HCT116 (cell line): ENCODE measurements around the gene ERC1. TPM values are rescaled to one million over a fixed set of nuclear protein-coding genes. Genes with fewer than 3 reads are reported as not detected.

ENCODE experiments used
- ATAC-seq: fragments of 200-7000 bp; cut with Tn5 transposase; 2 replicates; pipeline ENCODE4 v1.9.1; 2020; ENCODE audit warnings: mild to moderate bottlenecking, moderate library complexity
- BruUV-seq: library from RNA; stranded (reverse); fragments of 400-500 nt; replicated peaks from 2 replicates; lab custom pipeline; 2021; lab: Mats Ljungman, UMichigan
- CTCF ChIA-PET: fragments of 300-600 bp; sonication (Branson Sonifier 250); formaldehyde crosslinking; loops from one replicate; lab custom pipeline; 2021; ENCODE audit warnings: antibody characterized with exemption; lab: Charles Lee
- POLR2A ChIA-PET: fragments of 300-600, 350-600 bp; sonication (Branson Sonifier 250); formaldehyde crosslinking; loops from one replicate; lab custom pipeline; 2021; ENCODE audit warnings: antibody characterized with exemption; lab: Charles Lee
- RAD21 ChIA-PET, 2 experiments: fragments of 300-600 bp; sonication (Branson Sonifier 250); formaldehyde crosslinking; loops; one replicate each; lab custom pipeline; 2023; ENCODE audit warnings: low total read pairs in 2 of 2; ENCODE audit not compliant: uncharacterized antibody in 2 of 2, unreplicated experiment in 2 of 2, low non-redundant PET in 1 of 2; lab: Charles Lee
- DNase-seq: peaks from one replicate; pipeline ENCODE4 v3.0.0-alpha.2; 2010; ENCODE audit warnings: low read depth, low spot score
- H2AFZ ChIP-seq: fragments of 200-600 bp; shearing (Covaris generic), sonication (generic); 2 replicates; pipeline ENCODE4 v1.6.1; 2017; ENCODE audit warnings: low read depth, mixed run types, mixed read lengths, antibody characterized with exemption, low read length; ENCODE audit not compliant: poor library complexity, severe bottlenecking
- H3K27ac ChIP-seq: 2 replicates; pipeline ENCODE4 v1.5.1; 2012; ENCODE audit warnings: low read depth, low read length
- H3K27me3 ChIP-seq: fragments of 200-600 bp; sonication (generic); 2 replicates; pipeline ENCODE4 v1.6.1; 2016; ENCODE audit warnings: mixed run types, low read length, mixed read lengths; ENCODE audit not compliant: insufficient read depth
- H3K36me3 ChIP-seq, 2 experiments: fragments of 200-500 bp in 1 of 2; fragments of 200-600 bp in 1 of 2; sonication (Bioruptor generic) in 1 of 2; sonication (generic) in 1 of 2; 2 replicates each; pipeline versions ENCODE4 v1.5.1 to v1.6.1; 2014 to 2016; ENCODE audit warnings: low read length in 2 of 2, inconsistent platforms in 1 of 2, mixed read lengths in 1 of 2, mixed run types in 1 of 2; ENCODE audit not compliant: insufficient read depth in 2 of 2, control insufficient read depth in 1 of 2
- H3K4me1 ChIP-seq, 2 experiments: fragments of 200-600 bp in 1 of 2; sonication (generic) in 1 of 2; 2 replicates each; pipeline versions ENCODE4 v1.5.1 to v1.6.1; 2012 to 2017; ENCODE audit warnings: low read length in 2 of 2, inconsistent platforms in 1 of 2, mild to moderate bottlenecking in 1 of 2, mixed read lengths in 1 of 2, mixed run types in 1 of 2, moderate library complexity in 1 of 2; ENCODE audit not compliant: insufficient read depth in 2 of 2, control insufficient read depth in 1 of 2
- H3K4me2 ChIP-seq: fragments of 200-600 bp; sonication (generic); 2 replicates; pipeline ENCODE4 v1.6.1; 2017; ENCODE audit warnings: mixed run types, low read length, mixed read lengths
- H3K4me3 ChIP-seq, 2 experiments: fragments of 200-600 bp in 1 of 2; sonication (generic) in 1 of 2; replicated peaks in 1 of 2; 2 replicates each; pipeline ENCODE4 v1.5.1; 2011 to 2016; ENCODE audit warnings: low read length in 2 of 2, control low read depth in 1 of 2, low read depth in 1 of 2, mild to moderate bottlenecking in 1 of 2, mixed read lengths in 1 of 2, mixed run types in 1 of 2
- H3K79me2 ChIP-seq: fragments of 200-600 bp; sonication (generic); 2 replicates; pipeline ENCODE4 v1.6.1; 2017; ENCODE audit warnings: mild to moderate bottlenecking, mixed run types, low read length, moderate library complexity, mixed read lengths; ENCODE audit not compliant: insufficient read depth
- H3K9ac ChIP-seq: fragments of 200-600 bp; sonication (generic); 2 replicates; pipeline ENCODE4 v1.6.1; 2016; ENCODE audit warnings: low read length, mixed read lengths
- H3K9me2 ChIP-seq: fragments of 200-600 bp; sonication (generic), shearing (Covaris generic); 2 replicates; pipeline ENCODE4 v1.6.1; 2017; ENCODE audit warnings: mixed run types, mild to moderate bottlenecking, moderate library complexity; ENCODE audit not compliant: insufficient read depth
- H3K9me3 ChIP-seq, 2 experiments: fragments of 200-500 bp in 1 of 2; fragments of 200-600 bp in 1 of 2; sonication (Bioruptor generic) in 1 of 2; sonication (generic) in 1 of 2; 2 replicates each; pipeline ENCODE4 v1.6.1; 2014 to 2017; ENCODE audit warnings: low read length in 2 of 2, mixed read lengths in 2 of 2, inconsistent platforms in 1 of 2, low read depth in 1 of 2, mild to moderate bottlenecking in 1 of 2, mixed run types in 1 of 2, moderate library complexity in 1 of 2; ENCODE audit not compliant: control insufficient read depth in 1 of 2, insufficient read depth in 1 of 2
- H4K20me1 ChIP-seq: fragments of 200-600 bp; sonication (generic), shearing (Covaris generic); 2 replicates; pipeline ENCODE4 v1.6.1; 2017; ENCODE audit warnings: mixed run types, mild to moderate bottlenecking, moderate library complexity; ENCODE audit not compliant: insufficient read depth
- CEBPB ChIP-seq: IDR thresholded peaks from 2 replicates; pipeline ENCODE4 v1.6.1; 2012; ENCODE audit warnings: low read depth
- EGR1 ChIP-seq: IDR thresholded peaks from 2 replicates; pipeline ENCODE4 v1.6.1; 2012; ENCODE audit warnings: low read depth
- ELF1 ChIP-seq: IDR thresholded peaks from 2 replicates; pipeline ENCODE4 v1.6.1; 2012; ENCODE audit warnings: low read depth, borderline replicate concordance
- EZH2 ChIP-seq: fragments of 200-600 bp; sonication (generic); IDR thresholded peaks from 2 replicates; pipeline ENCODE4 v1.6.1; 2017; ENCODE audit warnings: antibody characterized with exemption, mixed run types
- EZH2phosphoT487 ChIP-seq: fragments of 200-600 bp; IDR thresholded peaks from 2 replicates; pipeline ENCODE4 v1.6.1; 2018; ENCODE audit warnings: antibody characterized with exemption, borderline replicate concordance
- FOSL1 ChIP-seq: IDR thresholded peaks from 2 replicates; pipeline ENCODE4 v1.6.1; 2012; ENCODE audit warnings: low read depth
- MAX ChIP-seq: IDR thresholded peaks from 2 replicates; pipeline ENCODE4 v1.6.1; 2012
- POLR2A ChIP-seq: IDR thresholded peaks from 2 replicates; pipeline ENCODE4 v1.7.0; 2011; ENCODE audit warnings: borderline replicate concordance; ENCODE audit not compliant: insufficient read depth, insufficient read length; ENCODE audit errors: extremely low read depth
- POLR2AphosphoS5 ChIP-seq: IDR thresholded peaks from 2 replicates; pipeline ENCODE4 v1.6.1; 2011; ENCODE audit warnings: mild to moderate bottlenecking, low read depth, low read length, moderate library complexity
- RAD21 ChIP-seq: IDR thresholded peaks from 2 replicates; pipeline ENCODE4 v1.6.1; 2012; ENCODE audit warnings: low read depth, mild to moderate bottlenecking
- SIN3A ChIP-seq: IDR thresholded peaks from 2 replicates; pipeline ENCODE4 v1.6.1; 2012; ENCODE audit warnings: low read depth
- SP1 ChIP-seq: IDR thresholded peaks from 2 replicates; pipeline ENCODE4 v1.6.1; 2012; ENCODE audit warnings: low read depth
- SRF ChIP-seq: IDR thresholded peaks from 2 replicates; pipeline ENCODE4 v1.6.1; 2012; ENCODE audit warnings: low read depth
- TCF7L2 ChIP-seq: IDR thresholded peaks from 2 replicates; pipeline ENCODE4 v1.7.0; 2011; ENCODE audit warnings: borderline replicate concordance, inconsistent platforms; ENCODE audit not compliant: insufficient read depth, insufficient read length; ENCODE audit errors: extremely low read depth
- YY1 ChIP-seq: IDR thresholded peaks from 2 replicates; pipeline ENCODE4 v1.6.1; 2011; ENCODE audit warnings: low read length, low read depth, moderate library complexity, mild to moderate bottlenecking; ENCODE audit not compliant: insufficient replicate concordance; ENCODE audit errors: extremely low read depth
- ZBTB33 ChIP-seq: IDR thresholded peaks from 2 replicates; pipeline ENCODE4 v1.6.1; 2011; ENCODE audit warnings: mild to moderate bottlenecking, low read length, moderate library complexity; ENCODE audit not compliant: insufficient replicate concordance; ENCODE audit errors: extremely low read depth
- intact Hi-C: fragments of 100-400 bp; cut with micrococcal nuclease; formaldehyde crosslinking; loops from 2 replicates; pipeline ENCODE4 v1.10.0; 2022
- total RNA-seq: library from RNA; stranded (reverse); gene quantifications from one replicate; pipeline ENCODE4 v1.2.1, GENCODE V29; 2021; ENCODE audit not compliant: unreplicated experiment
- TF ChIP-seq, protein P1 (sequence below), 3 experiments: fragments of 200-600 bp in 1 of 3; sonication (generic) in 1 of 3; IDR thresholded peaks in 2 of 3; conservative IDR thresholded peaks in 1 of 3; 2 replicates each; pipeline ENCODE4 v1.5.1; 2012 to 2017; ENCODE audit warnings: low read depth in 2 of 3, low read length in 2 of 3, antibody characterized with exemption in 1 of 3, borderline replicate concordance in 1 of 3, control low read depth in 1 of 3, mild to moderate bottlenecking in 1 of 3, mixed read lengths in 1 of 3, mixed run types in 1 of 3, moderate library complexity in 1 of 3; ENCODE audit not compliant: insufficient read depth in 1 of 3
- TF ChIP-seq, protein P2 (sequence below): IDR thresholded peaks from 2 replicates; pipeline ENCODE4 v1.6.1; 2012

Gene ERC1
- total RNA-seq, 1 experiment from 2014 or later = 41.9 TPM

GRCh38 chr12:1466481-1467154 is 475.6 kb downstream of the ERC1 start:
- BruUV-seq = no TSS peak
- H2AFZ ChIP-seq = no peak overlapping the region
- TF ChIP-seq EZH2phosphoT487 (no peak), SRF (no peak), CEBPB (no peak), MAX (no peak), RAD21 (no peak), ZBTB33 (no peak), FOSL1 (no peak), SIN3A (no peak), ELF1 (no peak), EZH2 (no peak), POLR2AphosphoS5 (no peak), POLR2A (no peak), SP1 (no peak), TCF7L2 (no peak), EGR1 (no peak), YY1 (no peak)
- TF ChIP-seq, protein P1, sequence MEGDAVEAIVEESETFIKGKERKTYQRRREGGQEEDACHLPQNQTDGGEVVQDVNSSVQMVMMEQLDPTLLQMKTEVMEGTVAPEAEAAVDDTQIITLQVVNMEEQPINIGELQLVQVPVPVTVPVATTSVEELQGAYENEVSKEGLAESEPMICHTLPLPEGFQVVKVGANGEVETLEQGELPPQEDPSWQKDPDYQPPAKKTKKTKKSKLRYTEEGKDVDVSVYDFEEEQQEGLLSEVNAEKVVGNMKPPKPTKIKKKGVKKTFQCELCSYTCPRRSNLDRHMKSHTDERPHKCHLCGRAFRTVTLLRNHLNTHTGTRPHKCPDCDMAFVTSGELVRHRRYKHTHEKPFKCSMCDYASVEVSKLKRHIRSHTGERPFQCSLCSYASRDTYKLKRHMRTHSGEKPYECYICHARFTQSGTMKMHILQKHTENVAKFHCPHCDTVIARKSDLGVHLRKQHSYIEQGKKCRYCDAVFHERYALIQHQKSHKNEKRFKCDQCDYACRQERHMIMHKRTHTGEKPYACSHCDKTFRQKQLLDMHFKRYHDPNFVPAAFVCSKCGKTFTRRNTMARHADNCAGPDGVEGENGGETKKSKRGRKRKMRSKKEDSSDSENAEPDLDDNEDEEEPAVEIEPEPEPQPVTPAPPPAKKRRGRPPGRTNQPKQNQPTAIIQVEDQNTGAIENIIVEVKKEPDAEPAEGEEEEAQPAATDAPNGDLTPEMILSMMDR (IDR thresholded peaks at IDR 0.05 in 2 of 3, conservative IDR thresholded peaks at IDR 0.05 in 1 of 3; ENCODE audit: borderline replicate concordance in 1 of 3, insufficient read depth in 1 of 3, low read depth in 2 of 3, low read length in 2 of 3) = no peak
- TF ChIP-seq, protein P2, sequence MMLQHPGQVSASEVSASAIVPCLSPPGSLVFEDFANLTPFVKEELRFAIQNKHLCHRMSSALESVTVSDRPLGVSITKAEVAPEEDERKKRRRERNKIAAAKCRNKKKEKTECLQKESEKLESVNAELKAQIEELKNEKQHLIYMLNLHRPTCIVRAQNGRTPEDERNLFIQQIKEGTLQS = no peak
- TF ChIP-seq, all 23 proteins: peak for 0
- RAD21 ChIA-PET = no interaction called here
- POLR2A ChIA-PET = no interaction called here
- Histone ChIP-seq H4K20me1 (no peaks in the 10 kb centered on the region), H3K9me2 (no peaks in the 10 kb centered on the region), H3K9me3 (no peaks in the 10 kb centered on the region), H3K27ac (no peak overlapping the region), H3K4me1 (no peaks in the 10 kb centered on the region), H3K27me3 (no peaks in the 10 kb centered on the region), H3K36me3 (no peaks in the 10 kb centered on the region), H3K79me2 (no peaks in the 10 kb centered on the region), H3K9ac (no peak overlapping the region), H3K4me3 (no peak overlapping the region), H3K4me2 (no peak overlapping the region)
- DNase-seq (no peak), ATAC-seq (no peak)
- CTCF ChIA-PET = no interaction called here
- intact Hi-C loops = no loop called here
